Uterus (tissue), 2 donors: ENCODE results near the gene COPZ1.

Experiments
- POLR2A ChIP-seq, 2 donors: fragments of 450-650 bp; IDR thresholded peaks; one replicate each; pipeline ENCODE4 v1.6.1; 2016; ENCODE audit warnings: antibody characterized with exemption in 2 of 2, mild to moderate bottlenecking in 1 of 2, moderate library complexity in 1 of 2
- TF ChIP-seq, protein P1 (sequence below), 4 experiments: fragments of 200-600 bp in 2 of 4; fragments of 450-650 bp in 2 of 4; sonication (generic) in 2 of 4; IDR thresholded peaks; one replicate each; pipeline ENCODE4 v1.5.1; 2016 to 2019; ENCODE audit warnings: antibody characterized with exemption in 4 of 4, mild to moderate bottlenecking in 2 of 4, moderate library complexity in 1 of 4

DNA sequence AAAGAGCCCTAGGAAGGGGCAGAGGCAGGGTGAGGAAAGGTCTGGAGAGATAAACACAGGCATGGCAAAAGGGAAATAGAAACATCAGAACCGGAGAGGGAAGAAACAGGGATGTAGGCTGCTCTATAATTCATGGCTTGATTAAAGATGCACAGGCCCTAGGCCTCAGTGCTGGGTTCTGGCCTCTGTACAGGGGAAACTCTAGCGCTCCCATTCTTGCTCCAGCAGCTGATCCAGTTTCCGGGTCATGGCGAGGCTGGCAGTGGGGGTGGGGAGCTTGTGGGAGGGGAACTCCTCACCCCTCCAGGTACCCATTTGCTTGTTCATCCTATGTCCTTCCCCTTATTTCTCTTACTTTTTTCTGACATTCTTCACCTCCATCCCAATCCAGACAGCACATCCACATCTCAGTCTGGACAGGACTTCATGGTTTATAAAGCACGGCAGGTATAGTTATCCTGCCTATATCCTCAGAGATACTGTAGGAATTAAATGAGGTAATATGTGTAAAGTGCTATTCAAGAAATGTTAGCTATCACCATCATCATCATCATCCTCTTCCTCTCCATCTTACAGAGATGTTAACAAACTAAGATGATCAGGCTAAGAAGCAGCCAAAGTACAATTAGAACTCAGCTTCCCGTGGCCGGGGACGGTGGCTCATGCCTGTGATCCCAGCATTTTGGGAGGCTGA lies 47.3 kb downstream of the COPZ1 start:
- TF ChIP-seq, protein P1, sequence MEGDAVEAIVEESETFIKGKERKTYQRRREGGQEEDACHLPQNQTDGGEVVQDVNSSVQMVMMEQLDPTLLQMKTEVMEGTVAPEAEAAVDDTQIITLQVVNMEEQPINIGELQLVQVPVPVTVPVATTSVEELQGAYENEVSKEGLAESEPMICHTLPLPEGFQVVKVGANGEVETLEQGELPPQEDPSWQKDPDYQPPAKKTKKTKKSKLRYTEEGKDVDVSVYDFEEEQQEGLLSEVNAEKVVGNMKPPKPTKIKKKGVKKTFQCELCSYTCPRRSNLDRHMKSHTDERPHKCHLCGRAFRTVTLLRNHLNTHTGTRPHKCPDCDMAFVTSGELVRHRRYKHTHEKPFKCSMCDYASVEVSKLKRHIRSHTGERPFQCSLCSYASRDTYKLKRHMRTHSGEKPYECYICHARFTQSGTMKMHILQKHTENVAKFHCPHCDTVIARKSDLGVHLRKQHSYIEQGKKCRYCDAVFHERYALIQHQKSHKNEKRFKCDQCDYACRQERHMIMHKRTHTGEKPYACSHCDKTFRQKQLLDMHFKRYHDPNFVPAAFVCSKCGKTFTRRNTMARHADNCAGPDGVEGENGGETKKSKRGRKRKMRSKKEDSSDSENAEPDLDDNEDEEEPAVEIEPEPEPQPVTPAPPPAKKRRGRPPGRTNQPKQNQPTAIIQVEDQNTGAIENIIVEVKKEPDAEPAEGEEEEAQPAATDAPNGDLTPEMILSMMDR (IDR thresholded peaks at IDR 0.05): no peak
- no peak for TF ChIP-seq POLR2A (IDR thresholded peaks at IDR 0.05)
